Measurements from ENCODE around the gene MRO.
"Not testable (repeated sequence)": the region's sequence is repeated elsewhere in the genome, so short reads cannot be mapped to it uniquely, and the experiment has no call there.

MRO gene

DNA sequence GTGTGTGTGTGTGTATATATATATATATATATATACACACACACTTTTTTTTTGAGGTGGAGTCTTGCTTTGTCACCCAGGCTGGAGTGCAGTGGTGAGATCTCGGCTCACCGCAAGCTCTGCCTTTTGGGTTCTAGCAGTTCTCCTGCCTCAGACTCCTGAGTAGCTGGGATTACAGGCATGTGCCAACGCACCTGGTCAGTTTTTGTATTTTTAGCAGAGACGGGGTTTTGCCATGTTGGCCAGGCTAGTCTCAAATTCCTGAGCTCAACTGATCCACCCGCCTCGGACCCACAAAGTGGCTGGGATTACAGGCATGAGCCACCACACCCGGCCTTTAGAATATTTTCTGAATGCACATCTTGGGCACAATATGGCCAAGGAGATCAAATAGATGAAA lies 13.7 kb upstream of the MRO start:
- not testable (repeated sequence) for DNase-seq (ENCODE audit: low spot score)

DNA sequence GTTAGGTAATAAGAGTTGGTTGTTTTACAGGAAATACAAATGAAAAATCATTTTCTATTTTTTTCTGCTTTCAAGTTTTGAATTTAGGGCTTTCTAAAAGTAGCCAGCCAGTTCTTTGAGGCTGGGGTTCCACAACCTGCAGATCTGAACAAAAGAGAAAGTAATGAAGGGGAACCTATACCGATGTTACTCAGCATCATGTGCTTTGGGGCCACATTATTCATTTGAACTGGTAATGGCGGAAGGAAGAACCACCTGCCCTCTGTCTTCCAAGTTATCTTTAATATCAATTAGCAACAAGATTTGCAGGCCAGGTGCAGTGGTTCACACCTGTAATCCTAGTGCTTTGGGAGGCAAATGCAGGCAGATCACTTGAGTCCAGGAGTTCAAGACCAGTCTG lies 12.9 kb upstream of the MRO start:
- no peak for DNase-seq (ENCODE audit: low spot score)

DNA sequence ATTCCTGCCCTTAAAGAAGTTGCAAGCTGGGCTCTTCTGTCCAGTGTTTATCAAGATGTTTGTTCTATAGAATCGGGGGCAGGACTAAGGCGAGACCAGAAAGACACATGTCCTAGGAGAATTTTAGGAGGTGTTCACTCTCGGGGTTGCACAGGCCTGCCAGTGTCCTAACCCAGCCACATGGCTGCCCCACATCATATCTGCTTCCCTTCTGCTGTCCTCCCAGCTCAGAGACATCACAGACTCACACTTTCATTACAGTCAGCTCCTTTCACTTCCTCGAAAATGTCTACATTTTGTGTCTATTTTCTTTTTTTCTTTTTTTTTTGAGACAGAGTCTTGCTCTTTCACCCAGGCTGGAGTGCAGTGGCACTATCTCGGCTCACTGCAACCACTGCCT lies 10.7 kb upstream of the MRO start:
- DNase-seq (ENCODE audit: low spot score): no peak

DNA sequence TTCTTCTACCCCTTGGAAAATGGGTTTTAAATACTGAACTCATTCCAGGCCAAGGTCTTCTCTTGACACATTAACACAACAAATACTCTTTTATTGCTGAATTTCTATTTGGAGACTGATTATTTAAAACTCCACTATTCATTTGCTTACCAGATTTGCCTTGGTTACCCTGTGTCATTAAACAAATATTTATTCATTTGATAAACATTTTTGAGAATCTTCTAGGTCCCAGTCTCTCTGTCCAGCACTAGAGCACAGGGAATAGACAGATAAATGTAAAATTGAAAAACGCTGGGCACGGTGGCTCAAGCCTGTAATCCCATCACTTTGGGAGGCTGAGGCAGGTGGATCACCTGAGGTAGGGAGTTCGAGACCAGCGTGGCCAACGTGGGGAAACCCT lies 9.8 kb upstream of the MRO start:
- DNase-seq (ENCODE audit: low spot score): no peak

DNA sequence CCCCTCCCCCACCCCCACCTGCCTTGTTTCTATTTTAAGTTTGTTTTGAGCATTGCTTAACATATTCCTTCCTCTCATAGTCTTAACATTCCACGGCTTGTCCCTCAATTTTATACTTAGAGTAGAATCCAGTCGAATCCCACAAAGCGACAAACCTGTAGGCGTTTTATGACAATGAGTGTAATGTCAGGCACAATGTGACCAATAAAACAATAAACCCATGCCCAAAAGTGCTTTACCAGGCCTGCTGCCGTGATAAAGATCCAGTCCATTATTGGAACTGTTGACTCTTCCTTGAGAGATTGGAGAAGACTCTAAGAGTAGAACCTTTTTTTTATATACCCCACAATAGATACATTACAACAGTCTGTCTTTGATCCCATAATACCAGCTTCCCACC lies 6.2 kb upstream of the MRO start:
- no peak for DNase-seq (ENCODE audit: low spot score)

DNA sequence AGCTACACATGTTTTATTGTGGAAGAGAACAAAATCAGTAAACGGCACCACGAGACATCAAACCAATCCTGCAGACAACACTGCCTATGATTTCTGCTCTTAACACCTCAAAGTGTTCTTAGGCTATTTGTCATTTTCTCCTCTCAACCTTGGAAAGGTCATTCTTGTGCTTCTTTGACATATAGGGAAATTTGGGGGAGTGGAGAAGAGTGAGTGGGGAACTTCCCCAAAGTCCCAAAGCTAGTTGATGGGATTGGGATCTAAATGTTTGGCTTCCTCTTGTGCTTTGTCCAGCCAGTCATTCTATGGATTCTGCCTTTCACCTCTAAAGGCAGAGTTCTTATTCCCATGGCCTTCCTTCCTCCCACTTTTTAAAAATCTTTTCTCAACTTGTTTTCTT lies 5.8 kb upstream of the MRO start:
- DNase-seq (ENCODE audit: low spot score): no peak

DNA sequence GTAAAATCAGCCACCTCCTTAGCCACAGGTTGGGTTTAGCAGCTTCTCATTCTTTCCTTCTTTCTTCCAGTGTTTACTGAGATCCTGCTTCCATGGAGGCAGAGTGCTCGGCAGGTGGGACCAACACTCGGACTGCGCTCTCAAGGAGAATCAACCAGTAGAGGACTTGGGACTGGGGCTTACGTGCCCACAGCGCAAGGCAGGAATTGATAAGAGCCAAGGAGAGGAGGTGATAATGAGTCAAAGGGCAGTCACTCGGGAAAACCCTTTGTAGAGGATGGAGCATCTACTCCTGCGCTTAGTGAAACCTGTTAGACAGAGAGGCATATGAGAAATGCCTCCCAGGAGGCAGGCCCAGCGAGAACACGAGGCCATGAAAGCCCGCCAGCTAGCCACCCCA lies 2.9 kb upstream of the MRO start:
- DNase-seq (ENCODE audit: low spot score): no peak

DNA sequence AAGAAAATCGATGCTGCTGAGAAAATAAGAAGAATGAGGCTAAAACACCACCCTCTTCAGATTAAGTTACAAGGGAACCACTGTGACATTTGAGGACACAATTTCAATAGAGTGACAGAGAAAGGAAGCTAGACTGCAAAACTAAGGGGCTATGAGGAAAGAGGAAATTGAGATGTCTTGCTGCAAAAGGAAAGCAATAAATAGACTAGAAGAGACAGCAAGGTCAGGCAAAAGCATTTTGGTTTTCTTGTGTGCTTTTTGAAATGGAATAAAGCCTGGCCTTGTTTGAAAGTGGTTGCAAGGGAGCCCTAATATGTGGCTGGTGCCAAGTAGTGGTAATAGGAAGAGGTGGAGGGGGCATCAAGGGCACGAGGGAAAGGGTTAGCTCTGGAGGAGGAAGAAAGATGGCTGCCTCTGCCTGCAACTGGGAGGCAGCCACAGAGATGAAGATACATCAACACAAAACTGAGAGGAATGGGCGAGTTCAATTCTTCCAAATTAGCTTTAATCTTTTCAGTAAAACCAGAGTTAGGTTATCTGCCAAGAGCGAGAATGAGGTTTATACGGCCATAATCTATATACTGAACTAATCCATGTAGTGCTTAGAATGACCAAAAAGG lies 1.2 kb upstream of the MRO start:
- DNase-seq (ENCODE audit: low spot score): no peak

DNA sequence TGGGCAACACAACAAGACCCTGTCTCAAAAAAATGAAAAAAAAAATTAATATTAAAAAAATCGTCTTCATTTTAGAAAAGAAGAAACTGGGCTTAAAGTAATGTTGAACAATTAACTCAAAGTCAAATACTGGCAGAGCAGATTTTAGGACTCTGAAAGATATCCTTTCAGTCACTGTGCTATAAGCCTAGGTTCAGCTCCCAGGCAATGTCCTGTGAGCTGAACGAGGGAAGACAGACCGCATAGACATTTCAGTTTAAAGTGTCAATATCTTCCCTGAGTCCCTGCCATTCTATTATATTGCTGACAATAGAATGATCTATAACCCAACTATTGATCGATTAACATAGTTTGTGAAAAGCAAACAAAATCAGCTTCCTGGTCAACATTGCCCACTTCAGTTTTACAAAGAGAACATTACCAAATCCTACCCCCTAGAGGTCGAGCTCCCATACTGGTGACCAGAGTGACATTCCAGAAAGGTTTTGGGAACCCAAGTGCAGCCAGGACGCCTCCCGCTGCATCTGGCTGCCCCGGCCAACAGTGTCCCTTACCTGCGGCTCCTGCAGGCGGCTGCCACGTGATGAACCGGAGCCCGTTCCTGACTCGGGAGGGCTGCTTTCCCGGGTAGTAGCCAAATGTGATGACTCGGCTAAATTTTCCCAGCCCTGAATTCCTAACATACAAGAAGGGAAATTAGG lies 639 bp downstream of the MRO start:
- no peak for DNase-seq (ENCODE audit: low spot score)

DNA sequence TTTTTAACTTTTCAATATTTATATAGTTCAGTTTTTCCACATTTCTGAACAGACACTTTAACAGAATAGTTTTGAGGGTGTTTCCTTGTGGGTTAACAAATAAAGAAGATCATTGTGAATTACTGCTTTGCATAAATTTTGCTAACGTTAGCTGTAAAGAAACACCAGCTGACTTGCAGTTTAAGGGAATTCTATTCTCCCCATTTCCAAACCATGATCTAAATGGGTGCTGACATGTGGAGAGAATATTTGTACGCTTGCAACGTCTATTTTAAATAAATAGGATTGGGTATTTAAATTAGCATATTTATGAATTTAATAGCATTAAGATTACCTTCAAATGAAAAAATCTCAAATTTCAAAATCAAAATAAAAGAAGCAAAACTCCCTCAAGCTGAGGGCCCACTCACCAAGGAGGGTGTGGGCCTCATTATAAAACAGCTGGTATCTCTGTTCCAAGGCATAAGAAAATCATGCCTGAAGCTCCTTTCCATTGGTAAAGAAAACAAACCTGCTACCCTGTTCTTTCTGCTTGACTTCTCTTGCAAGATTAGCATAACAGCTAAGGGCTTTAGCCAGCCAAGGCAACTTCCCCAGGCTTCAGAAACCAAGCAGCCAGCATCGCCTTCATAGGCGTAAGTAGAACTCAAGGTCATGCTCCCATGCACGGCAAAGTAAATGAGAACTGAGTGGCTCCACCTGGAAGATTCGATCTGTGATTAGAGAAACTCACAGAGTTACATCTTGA lies 3.2 kb downstream of the MRO start:
- DNase-seq (ENCODE audit: low spot score): no peak

DNA sequence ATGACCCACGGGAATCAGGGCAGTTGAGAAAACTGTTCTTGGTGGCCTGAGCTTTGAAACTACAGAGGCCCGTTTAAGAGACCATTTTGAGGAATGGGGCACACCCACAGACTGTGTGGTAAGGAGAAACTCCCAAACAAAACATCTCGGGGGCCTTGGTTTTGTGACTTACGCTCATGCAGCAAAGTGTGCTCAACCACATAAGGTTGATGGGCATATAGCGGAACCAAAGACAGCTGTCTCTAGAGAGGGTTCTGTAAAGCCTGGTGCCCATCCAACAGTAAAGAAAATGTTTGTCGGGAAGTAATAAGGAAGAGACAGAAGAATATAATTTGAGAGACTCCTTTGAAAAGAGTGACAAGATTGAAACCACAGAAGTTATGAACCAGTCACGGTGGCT lies 5.4 kb downstream of the MRO start:
- no peak for DNase-seq (ENCODE audit: low spot score)

DNA sequence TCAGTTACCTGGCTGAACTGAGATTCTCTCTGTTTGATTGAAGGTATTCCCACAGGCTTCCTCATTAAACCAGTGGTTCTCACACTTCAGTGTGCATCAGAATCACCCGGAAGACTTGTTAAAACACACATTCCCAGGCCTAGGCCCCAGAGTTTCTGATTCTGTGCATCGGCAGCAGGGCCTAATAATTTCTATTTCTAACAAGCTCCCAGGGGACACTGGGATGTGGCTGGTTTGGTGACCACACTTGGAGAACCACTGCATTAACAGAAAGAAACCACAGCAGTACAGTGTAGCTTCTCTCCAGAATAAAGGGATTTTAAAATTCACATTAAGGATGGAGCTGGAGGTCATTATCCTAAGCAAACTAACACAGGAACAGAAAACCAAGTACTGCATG lies 6.5 kb downstream of the MRO start:
- DNase-seq (ENCODE audit: low spot score): no peak

DNA sequence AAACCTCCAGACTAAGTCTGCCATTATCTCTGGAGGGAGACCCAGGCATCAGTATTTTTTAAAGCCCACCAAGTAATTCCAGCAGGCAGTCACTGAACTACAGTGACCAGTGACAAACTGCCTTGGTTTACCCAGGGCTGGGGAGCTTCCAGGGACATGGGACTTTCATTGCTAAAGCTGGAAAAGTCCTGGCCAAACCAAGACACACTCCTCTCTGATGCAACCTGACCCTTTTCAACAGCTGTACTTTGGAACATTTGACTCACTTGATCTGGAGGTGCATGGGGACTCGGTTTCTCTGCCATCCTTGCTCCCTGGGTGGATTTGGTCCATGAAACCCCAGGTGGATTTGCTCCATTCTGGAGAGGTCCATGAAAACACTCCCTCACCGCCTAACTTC lies 7.0 kb downstream of the MRO start:
- no peak for DNase-seq (ENCODE audit: low spot score)

DNA sequence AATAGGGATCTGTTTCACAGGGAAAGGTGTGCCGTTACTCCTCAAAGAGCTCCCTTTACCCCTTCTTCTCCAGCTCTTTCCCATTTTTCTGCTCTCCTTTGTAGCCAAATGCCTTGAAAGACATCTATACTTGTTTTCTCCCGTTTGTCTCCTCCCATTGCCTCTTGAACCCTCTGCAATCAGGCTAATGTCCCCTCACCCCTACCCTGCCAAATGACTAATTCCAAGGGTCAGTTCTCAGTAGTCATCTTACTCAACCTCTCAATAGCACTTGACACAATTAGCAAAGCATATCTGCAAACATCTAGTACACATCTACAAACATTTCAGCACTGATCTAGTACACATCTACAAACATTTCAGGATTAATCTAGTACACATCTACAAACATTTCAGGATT lies 12.6 kb downstream of the MRO start:
- no peak for DNase-seq (ENCODE audit: low spot score)

DNA sequence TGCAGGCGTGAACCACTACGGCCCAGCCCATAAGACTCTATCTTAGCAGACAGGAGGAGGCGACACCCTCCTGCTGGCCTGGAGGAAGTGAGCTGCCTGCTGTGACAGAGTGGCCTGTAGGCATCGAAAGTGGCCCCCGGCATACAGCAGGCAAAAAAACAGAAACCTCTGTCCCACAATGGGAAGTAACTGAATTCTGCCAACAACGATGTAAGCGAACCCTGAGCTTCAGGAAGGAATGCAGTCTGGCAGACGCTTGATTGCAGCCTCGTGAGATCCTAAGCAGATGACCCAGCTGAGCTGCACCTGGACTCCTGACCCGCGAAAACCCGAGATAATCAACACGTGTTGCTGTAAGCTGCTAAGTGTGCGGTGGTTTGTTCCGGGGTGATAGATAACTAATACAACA lies 13.6 kb downstream of the MRO start:
- DNase-seq (ENCODE audit: low spot score): no peak

DNA sequence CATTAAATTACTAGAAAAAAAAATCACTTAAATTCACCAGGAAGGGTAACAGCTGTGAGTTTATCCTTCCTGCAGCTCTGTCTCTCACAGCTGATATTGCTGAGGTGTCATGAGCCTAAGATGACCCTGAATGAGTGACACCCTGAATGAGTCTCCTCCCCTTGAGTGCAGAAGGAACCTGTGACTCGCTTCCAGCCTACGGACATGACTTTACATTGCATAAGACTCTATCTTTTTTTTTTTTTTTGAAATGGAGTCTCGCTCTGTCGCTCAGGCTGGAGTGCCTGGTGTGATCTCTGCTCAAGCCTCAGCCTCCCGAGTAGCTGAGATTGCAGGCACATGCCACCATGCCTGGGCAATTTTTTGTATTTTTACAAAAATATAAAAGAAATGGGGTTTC lies 14.1 kb downstream of the MRO start:
- no peak for DNase-seq (ENCODE audit: low spot score)

DNA sequence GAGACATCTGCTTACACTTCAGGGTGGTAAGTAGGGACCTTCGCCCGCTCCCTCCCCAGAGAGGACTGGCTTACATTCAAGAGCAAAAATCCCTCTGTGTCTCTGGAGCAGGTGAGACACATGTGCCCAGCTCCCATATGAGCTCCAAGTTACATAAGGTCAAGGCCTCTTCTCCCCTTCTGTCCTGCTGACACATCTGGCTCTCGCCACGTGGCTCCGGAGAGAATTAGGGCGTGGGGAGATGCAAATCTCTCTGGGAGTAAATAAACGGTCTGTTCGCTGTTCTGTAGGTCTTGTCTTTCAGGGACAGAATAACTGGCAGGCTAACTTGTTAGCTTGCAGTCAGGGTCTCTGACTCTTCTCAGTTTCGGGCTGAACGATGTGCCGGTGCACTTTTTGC lies 16.2 kb downstream of the MRO start:
- DNase-seq (ENCODE audit: low spot score): no peak

DNA sequence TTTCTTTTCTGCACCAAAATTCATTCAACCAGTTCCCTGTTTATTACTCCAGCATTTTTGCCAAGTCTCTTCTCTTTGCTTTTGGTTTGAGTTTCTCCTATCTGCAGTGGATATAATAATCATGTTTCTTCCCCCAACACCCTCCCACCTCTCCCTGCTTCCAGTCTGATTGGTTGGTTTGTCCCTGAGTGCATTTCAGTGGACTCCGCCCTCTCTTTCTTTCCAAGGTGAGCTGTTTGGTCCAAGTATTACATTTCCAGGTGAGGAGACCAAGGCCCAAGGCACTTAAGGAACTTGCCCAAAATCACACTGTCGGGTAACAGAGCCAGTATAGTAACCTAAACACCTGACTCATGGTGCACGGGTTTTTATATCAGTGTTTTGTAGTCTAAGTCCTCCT lies 17.7 kb downstream of the MRO start:
- no peak for DNase-seq (ENCODE audit: low spot score)

DNA sequence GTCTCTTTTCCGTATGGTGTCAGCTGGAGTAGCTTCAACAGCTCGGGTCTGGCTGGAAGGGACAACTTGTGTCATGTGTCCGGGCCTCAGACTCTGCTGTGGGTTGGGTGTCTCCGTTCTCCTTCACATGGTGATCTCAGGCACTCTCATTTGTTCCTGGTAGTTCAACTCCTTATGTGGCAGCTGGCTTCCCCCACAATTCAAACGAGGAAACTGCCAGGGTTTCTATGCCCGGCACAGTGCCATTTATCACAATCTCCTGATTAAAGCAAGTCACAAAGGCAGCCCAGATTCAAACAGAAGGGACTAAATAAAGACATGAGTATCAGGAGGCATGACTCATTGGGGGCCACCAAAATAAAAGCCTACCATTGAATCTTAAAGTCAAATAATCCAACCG lies 22.7 kb downstream of the MRO start:
- DNase-seq (ENCODE audit: low spot score): no peak

DNA sequence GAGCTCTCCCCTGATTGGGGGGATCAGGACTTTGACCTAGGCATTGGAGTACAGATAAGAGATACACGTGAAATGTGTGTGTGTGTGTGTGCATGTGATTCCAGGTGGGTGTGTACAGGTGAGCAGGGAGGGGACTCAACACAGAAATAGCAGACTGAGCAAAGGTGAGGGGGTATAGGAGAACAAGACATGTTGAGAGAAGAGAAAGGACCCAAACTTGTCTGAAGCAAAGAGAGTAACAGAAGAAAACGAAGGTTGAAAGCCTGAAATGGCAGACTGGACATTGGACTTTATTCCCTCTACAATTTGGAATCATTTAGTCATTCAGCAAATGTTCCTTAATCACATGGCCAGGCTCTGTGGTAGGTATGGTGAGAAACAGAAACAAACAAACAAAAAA lies 23.3 kb downstream of the MRO start:
- DNase-seq (ENCODE audit: low spot score): no peak

DNA sequence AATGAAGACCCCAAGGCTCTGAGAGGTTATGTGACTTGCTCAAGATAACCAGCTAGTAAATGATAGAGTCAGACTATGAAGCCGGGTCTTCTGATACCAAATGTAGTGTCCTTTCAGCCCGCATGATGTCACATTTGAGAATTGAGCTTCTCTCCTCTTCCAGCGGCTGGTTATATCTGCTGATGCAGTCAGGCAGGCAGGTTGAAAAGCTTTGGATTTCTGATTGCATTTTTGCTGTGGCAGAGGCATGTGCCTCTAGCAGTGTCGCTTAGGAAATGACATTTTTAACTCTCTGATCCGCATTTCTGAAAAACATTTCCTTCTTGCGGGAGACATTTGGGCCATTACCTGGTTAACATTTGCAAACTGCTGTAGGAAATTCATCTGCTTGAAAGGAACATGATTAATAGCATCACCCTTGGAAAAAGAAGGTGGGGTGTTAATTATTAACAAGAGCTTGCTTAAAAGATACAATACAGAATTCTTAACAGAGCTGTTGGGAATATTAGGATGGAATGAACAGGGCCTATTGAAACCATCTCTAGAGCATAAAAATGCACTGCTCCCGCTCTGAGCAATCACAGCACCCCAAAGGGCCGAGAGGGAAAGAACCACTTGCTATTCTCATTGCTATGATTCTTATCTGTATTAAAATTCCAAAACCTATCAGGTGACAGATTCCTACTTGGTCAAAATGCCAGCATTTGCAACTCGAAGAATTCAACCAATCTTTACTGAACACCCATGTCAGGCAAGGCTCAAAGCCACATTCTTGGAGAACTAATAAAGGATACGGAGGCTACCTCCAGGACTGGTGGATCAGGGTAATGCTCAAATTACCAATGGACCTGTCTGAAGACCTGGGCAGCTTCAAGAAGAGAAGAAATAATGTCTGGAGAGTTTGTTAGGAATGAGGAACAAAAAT lies 25.9 kb downstream of the MRO start:
- no peak for DNase-seq (ENCODE audit: low spot score)

DNA sequence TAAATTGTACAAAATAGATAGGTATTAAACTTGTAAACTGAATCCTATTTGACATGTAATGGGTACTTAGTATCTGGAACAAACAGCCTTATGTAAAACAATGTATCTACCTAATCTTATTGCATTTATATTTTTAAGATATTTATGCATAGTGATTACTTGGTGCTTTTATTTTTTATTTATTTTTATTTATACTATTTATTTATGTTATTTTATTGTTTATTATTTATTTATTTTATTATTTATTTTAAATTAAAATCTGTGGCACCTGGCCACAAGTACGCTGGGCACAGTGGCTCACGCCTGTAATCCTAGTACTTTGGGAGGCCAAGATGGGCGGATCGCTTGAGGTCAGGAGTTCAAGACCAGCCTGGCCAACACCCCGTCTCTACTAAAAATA lies 26.9 kb downstream of the MRO start:
- no peak for DNase-seq (ENCODE audit: low spot score)
